ENCODE data around the gene UCP2. TPM values are rescaled to one million over a fixed set of nuclear protein-coding genes. Genes with fewer than 3 reads are reported as not detected.

The UCP2 gene
- total RNA-seq, 1 donor from 2014 or later = 69.2 TPM

- Histone ChIP-seq H3K27ac (peak overlapping the region; percentile 90), H3K4me1 (peaks cover 27% of the 10 kb centered on the region), H3K4me3 (peak overlapping the region; percentile 81), H3K79me2 (ENCODE audit: low read depth) (peaks cover 31% of the 10 kb centered on the region), H3K4me2 (peak overlapping the region; percentile 83), H3K9me3 (ENCODE audit: low read depth) (no peaks in the 10 kb centered on the region), H3F3A (ENCODE audit: low read depth) (peaks cover 39% of the 10 kb centered on the region), H4K20me1 (ENCODE audit: low read depth) (peaks cover 13% of the 10 kb centered on the region), H3K9ac (no peak overlapping the region), H3K27me3 (no peaks in the 10 kb centered on the region), H2AFZ (replicated peaks) (peak overlapping the region; percentile 66), H3K36me3 (no peaks in the 10 kb centered on the region)
- TF ChIP-seq CTCF (IDR thresholded peaks at IDR 0.05) (no peak), EZH2 (IDR thresholded peaks at IDR 0.05) (no peak), EZH2phosphoT487 (IDR thresholded peaks at IDR 0.05) (peak; percentile 21)
- Mint-ChIP-seq H3K4me1 (peaks cover 40% of the 10 kb centered on the region), H3K36me3 (peaks cover 21% of the 10 kb centered on the region), H3K4me3 (peak overlapping the region; percentile 98), H3K27me3 (ENCODE audit: insufficient read depth, low read depth) (peaks cover 2% of the 10 kb centered on the region), H3K27ac (peak overlapping the region; percentile 90), H3K9me3 (no peaks in the 10 kb centered on the region)
- peak; percentile 93 for DNase-seq (ENCODE audit: low spot score)
Measured at GRCh38 chr11:73982990-73983740, 522 bp upstream of the UCP2 start.

- DNase-seq (ENCODE audit: low spot score) = no peak
- H3K4me1 Mint-ChIP-seq = peaks cover 40% of the 10 kb centered on the region
- H3F3A ChIP-seq (ENCODE audit: low read depth) = peaks cover 44% of the 10 kb centered on the region
- H3K9me3 Mint-ChIP-seq = no peaks in the 10 kb centered on the region
- H3K4me3 ChIP-seq = peak overlapping the region; percentile 81
- H3K79me2 ChIP-seq (ENCODE audit: low read depth) = peaks cover 31% of the 10 kb centered on the region
- no peak for TF ChIP-seq CTCF (IDR thresholded peaks at IDR 0.05)
- TF ChIP-seq EZH2phosphoT487 (IDR thresholded peaks at IDR 0.05) = no peak
- no peak for TF ChIP-seq EZH2 (IDR thresholded peaks at IDR 0.05)
- peak overlapping the region; percentile 83 for H3K4me2 ChIP-seq
- no peak overlapping the region for H3K27ac Mint-ChIP-seq
- H3K36me3 ChIP-seq = peaks cover 4% of the 10 kb centered on the region
- peaks cover 13% of the 10 kb centered on the region for H4K20me1 ChIP-seq (ENCODE audit: low read depth)
- H3K9ac ChIP-seq = peak overlapping the region; percentile 36
- H3K9me3 ChIP-seq (ENCODE audit: low read depth) = no peaks in the 10 kb centered on the region
- no peak overlapping the region for H2AFZ ChIP-seq (replicated peaks)
- H3K27ac ChIP-seq = no peak overlapping the region
- peaks cover 27% of the 10 kb centered on the region for H3K4me1 ChIP-seq
- peaks cover 4% of the 10 kb centered on the region for H3K27me3 Mint-ChIP-seq (ENCODE audit: insufficient read depth, low read depth)
- H3K4me3 Mint-ChIP-seq = peak overlapping the region; percentile 98
- peaks cover 33% of the 10 kb centered on the region for H3K36me3 Mint-ChIP-seq
- no peaks in the 10 kb centered on the region for H3K27me3 ChIP-seq
Measured at GRCh38 chr11:73981051-73981805, 1.4 kb downstream of the UCP2 start.

- peaks cover 4% of the 10 kb centered on the region for H3K36me3 ChIP-seq
Measured at GRCh38 chr11:73980001-73980961, 2.4 kb downstream of the UCP2 start.

More at GRCh38 chr11:73980001-73980961, 2.4 kb downstream of the UCP2 start:
- TF ChIP-seq EZH2 (IDR thresholded peaks at IDR 0.05) (no peak), CTCF (IDR thresholded peaks at IDR 0.05) (no peak), EZH2phosphoT487 (IDR thresholded peaks at IDR 0.05) (no peak)
- H3K27ac Mint-ChIP-seq = no peak overlapping the region
- H3K9ac ChIP-seq = no peak overlapping the region
- H3K9me3 Mint-ChIP-seq = no peaks in the 10 kb centered on the region
- H3K4me3 Mint-ChIP-seq = peak overlapping the region; percentile 98
- H3K27me3 ChIP-seq = no peaks in the 10 kb centered on the region
- peaks cover 27% of the 10 kb centered on the region for H3K4me1 ChIP-seq
- H3K36me3 Mint-ChIP-seq = peaks cover 36% of the 10 kb centered on the region
- H3K4me1 Mint-ChIP-seq = peaks cover 40% of the 10 kb centered on the region
- peak overlapping the region; percentile 83 for H3K4me2 ChIP-seq
- peaks cover 44% of the 10 kb centered on the region for H3F3A ChIP-seq (ENCODE audit: low read depth)
- H2AFZ ChIP-seq (replicated peaks) = no peak overlapping the region
- no peak overlapping the region for H3K27ac ChIP-seq
- peaks cover 31% of the 10 kb centered on the region for H3K79me2 ChIP-seq (ENCODE audit: low read depth)
- H4K20me1 ChIP-seq (ENCODE audit: low read depth) = peaks cover 18% of the 10 kb centered on the region
- no peak for DNase-seq (ENCODE audit: low spot score)
- peak overlapping the region; percentile 81 for H3K4me3 ChIP-seq
- H3K27me3 Mint-ChIP-seq (ENCODE audit: insufficient read depth, low read depth) = peaks cover 4% of the 10 kb centered on the region
- no peaks in the 10 kb centered on the region for H3K9me3 ChIP-seq (ENCODE audit: low read depth)

Data from neural progenitor cell (in vitro differentiated cells).